Stomach (tissue), 9 donors: ENCODE data around the gene LRRC63. TPM values are rescaled to one million over a fixed set of nuclear protein-coding genes. Genes with fewer than 3 reads are reported as not detected.
"Not testable (repeated sequence)": the region's sequence is repeated elsewhere in the genome, so short reads cannot be mapped to it uniquely, and the experiment has no call there.

ENCODE experiments used
- DNase-seq, 2 donors: peaks; one replicate each; pipeline versions ENCODE4 v3.0.0 to v3.0.0-alpha.2; 2013 to 2019
- H3K27ac ChIP-seq, 5 donors: fragments of 200-600 bp in 4 of 5; sonication (generic) in 4 of 5; one replicate each; pipeline ENCODE4 v1.5.1; 2013 to 2019; ENCODE audit warnings: mild to moderate bottlenecking in 1 of 5, moderate library complexity in 1 of 5
- H3K27me3 ChIP-seq, 3 donors: fragments of 200-600 bp; sonication (generic); one replicate each; pipeline ENCODE4 v1.5.1; 2017 to 2019; ENCODE audit warnings: mixed run types in 1 of 3
- H3K36me3 ChIP-seq, 4 donors: fragments of 200-600 bp; sonication (generic); 1 replicate in 3 of 4; 2 replicates in 1 of 4; pipeline ENCODE4 v1.5.1; 2016 to 2019
- H3K4me1 ChIP-seq, 4 donors: fragments of 200-600 bp; sonication (generic); one replicate each; pipeline ENCODE4 v1.5.1; 2016 to 2019
- H3K4me3 ChIP-seq, 4 donors: fragments of 200-600 bp; sonication (generic) in 3 of 4; one replicate each; pipeline ENCODE4 v1.5.1; 2016 to 2019; ENCODE audit warnings: mild to moderate bottlenecking in 1 of 4
- H3K9me3 ChIP-seq, 4 donors: fragments of 200-600 bp; sonication (generic); one replicate each; pipeline ENCODE4 v1.5.1; 2016 to 2019
- EP300 ChIP-seq: sonication (generic); formaldehyde crosslinking; IDR thresholded peaks from one replicate; pipeline ENCODE4 v1.6.1; 2017; ENCODE audit warnings: antibody characterized with exemption
- POLR2A ChIP-seq, 4 donors: fragments of 450-650 bp; IDR thresholded peaks; one replicate each; pipeline ENCODE4 v1.6.1; 2016; ENCODE audit warnings: antibody characterized with exemption in 4 of 4, control low read depth in 2 of 4, mild to moderate bottlenecking in 1 of 4, moderate library complexity in 1 of 4
- POLR2AphosphoS5 ChIP-seq, 3 donors: sonication (generic); formaldehyde crosslinking; IDR thresholded peaks; one replicate each; pipeline ENCODE4 v1.6.1; 2016; ENCODE audit warnings: antibody characterized with exemption in 3 of 3
- WGBS, 5 donors: extraction: QIAGEN DNeasy Blood & Tissue Kit in 3 of 5; methylation state at CpG; one replicate each; pipeline versions ENCODE4 v1.1.5 to v1.1.7; 2013 to 2018; 5-methylcytosine and 5-hydroxymethylcytosine counted together
- intact Hi-C: fragments of 100-400 bp; cut with DNase I; formaldehyde crosslinking; loops from one replicate; pipeline ENCODE4 v1.15.1; 2023; ENCODE audit warnings: low total_unique reads
- polyA plus RNA-seq, 3 donors: library from polyadenylated mRNA; stranded (reverse); fragments of 200-250 nt; gene quantifications; one replicate each; pipeline ENCODE4 v1.2.3, GENCODE V29; 2013
- total RNA-seq, 5 donors: library from RNA; depleted of rRNA; stranded (reverse); fragments of >200 nt; gene quantifications; one replicate each; pipeline versions ENCODE4 v1.1.0 to v1.2.3, GENCODE V29; 2014 to 2016
- TF ChIP-seq, protein P1 (sequence below), 7 experiments: fragments of 450-650 bp in 4 of 7; fragments of 200-600 bp in 3 of 7; sonication (generic) in 3 of 7; IDR thresholded peaks; one replicate each; pipeline ENCODE4 v1.5.1; 2016 to 2019; ENCODE audit warnings: antibody characterized with exemption in 7 of 7, control low read depth in 2 of 7, mild to moderate bottlenecking in 1 of 7
- donor health status: healthy with polysubstance abuse.
- donor health status: Bipolar disorder and iron deficiency.
- donor health status: healthy.

The LRRC63 gene
- total and polyA plus RNA-seq, 8 donors: 0.73 TPM; not detected in 7

DNA sequence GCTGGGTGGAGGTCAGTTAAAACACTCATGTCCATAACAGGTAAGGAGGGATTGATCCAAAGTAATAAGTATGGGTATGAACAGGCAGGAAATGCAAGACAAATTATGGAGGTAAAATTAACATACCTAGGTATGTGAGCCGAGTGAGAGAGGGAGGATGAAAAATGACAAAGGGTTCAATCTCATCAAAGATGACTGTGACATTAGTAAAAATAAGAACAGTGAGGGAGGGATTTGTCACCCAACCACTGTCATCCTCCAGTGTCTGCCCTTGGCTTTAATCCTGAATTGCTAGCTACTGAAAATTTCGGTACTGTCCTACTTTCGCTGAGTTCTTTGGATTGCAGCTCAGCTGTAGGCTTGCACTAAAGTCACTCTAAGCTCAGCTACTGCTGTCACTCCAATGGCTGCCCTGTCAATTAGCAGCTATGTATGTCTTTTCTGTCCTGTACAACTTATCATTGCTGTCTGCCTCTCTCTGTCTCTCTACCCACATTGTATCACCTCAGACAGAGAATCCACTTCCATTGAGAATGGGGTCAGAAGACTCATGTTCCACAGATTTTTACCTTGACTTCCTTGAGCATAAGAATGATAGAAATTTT lies 62.5 kb downstream of the LRRC63 start:
- Histone ChIP-seq H3K36me3 (no peaks in the 10 kb centered on the region), H3K27me3 (no peaks in the 10 kb centered on the region), H3K4me1 (no peaks in the 10 kb centered on the region), H3K9me3 (no peaks in the 10 kb centered on the region), H3K27ac (no peak overlapping the region), H3K4me3 (no peak overlapping the region)
- intact Hi-C loops: no loop called here
- WGBS, 5 donors: 81 to 91% (median 88%) methylated on average over 3 of the region's 3 CpGs
- TF ChIP-seq, protein P1, sequence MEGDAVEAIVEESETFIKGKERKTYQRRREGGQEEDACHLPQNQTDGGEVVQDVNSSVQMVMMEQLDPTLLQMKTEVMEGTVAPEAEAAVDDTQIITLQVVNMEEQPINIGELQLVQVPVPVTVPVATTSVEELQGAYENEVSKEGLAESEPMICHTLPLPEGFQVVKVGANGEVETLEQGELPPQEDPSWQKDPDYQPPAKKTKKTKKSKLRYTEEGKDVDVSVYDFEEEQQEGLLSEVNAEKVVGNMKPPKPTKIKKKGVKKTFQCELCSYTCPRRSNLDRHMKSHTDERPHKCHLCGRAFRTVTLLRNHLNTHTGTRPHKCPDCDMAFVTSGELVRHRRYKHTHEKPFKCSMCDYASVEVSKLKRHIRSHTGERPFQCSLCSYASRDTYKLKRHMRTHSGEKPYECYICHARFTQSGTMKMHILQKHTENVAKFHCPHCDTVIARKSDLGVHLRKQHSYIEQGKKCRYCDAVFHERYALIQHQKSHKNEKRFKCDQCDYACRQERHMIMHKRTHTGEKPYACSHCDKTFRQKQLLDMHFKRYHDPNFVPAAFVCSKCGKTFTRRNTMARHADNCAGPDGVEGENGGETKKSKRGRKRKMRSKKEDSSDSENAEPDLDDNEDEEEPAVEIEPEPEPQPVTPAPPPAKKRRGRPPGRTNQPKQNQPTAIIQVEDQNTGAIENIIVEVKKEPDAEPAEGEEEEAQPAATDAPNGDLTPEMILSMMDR (IDR thresholded peaks at IDR 0.05): no peak
- TF ChIP-seq EP300: no peak
- TF ChIP-seq POLR2AphosphoS5 (IDR thresholded peaks at IDR 0.05): no peak
- no peak for TF ChIP-seq POLR2A (IDR thresholded peaks at IDR 0.05)
- DNase-seq: no peak

DNA sequence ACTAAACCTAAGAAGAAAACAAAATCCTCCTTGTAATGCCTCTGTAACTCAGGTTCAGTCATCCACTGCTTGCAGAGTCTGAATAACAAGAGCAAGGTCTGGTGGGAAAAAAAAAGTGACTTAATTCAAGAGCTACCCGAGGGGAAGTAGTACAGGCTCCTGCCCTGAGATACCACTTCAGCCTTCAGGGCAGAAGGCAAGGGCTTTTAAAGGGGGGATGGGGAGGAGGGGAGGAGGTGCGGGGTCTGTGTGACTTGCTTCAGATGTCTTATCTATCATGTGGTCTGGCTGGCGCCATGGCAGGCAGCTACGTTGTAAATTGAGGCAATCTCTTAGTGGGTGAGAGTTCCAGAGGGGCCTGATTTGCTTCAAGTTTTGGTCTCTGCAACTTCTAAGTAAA lies 66.7 kb downstream of the LRRC63 start:
- no peak for DNase-seq
- H3K27me3 ChIP-seq: no peaks in the 10 kb centered on the region
- no peaks in the 10 kb centered on the region for H3K36me3 ChIP-seq
- H3K27ac ChIP-seq: no peak overlapping the region
- TF ChIP-seq POLR2A (IDR thresholded peaks at IDR 0.05): no peak
- H3K9me3 ChIP-seq: no peaks in the 10 kb centered on the region
- intact Hi-C loops: no loop called here
- H3K4me1 ChIP-seq: no peaks in the 10 kb centered on the region
- WGBS, 5 donors: 20 to 31% (median 23%) methylated on average over 4 of the region's 4 CpGs
- H3K4me3 ChIP-seq: no peak overlapping the region

DNA sequence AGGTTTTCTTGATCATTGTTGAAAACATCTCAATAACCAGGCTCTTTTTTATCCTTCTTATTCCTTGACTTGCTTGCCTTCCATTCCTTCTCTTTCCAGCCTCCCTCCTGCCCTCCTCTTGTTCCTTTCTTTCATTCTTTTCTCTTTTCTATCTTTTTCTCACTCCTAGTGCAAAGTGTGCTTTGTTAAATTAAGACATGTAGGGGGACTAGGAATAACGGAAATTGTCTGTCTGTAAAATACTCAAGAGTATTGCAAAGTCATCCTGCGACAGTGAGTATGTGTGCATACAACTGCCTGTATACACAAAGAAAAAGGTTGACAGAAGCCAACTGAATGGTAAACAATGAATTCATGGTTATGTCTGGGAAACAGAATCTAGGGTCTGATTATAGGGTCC lies 70.1 kb downstream of the LRRC63 start:
- intact Hi-C loops: no loop called here
- H3K4me1 ChIP-seq: no peaks in the 10 kb centered on the region
- no peaks in the 10 kb centered on the region for H3K9me3 ChIP-seq
- DNase-seq: no peak
- TF ChIP-seq EP300 (no peak), POLR2A (IDR thresholded peaks at IDR 0.05) (no peak), POLR2AphosphoS5 (IDR thresholded peaks at IDR 0.05) (no peak)
- TF ChIP-seq, protein P1 (IDR thresholded peaks at IDR 0.05): no peak
- H3K4me3 ChIP-seq: no peak overlapping the region
- no peak overlapping the region for H3K27ac ChIP-seq
- H3K27me3 ChIP-seq: no peaks in the 10 kb centered on the region
- WGBS, 5 donors: 25 to 45% (median 36%) methylated on average over 2 of the region's 2 CpGs
- H3K36me3 ChIP-seq: no peaks in the 10 kb centered on the region

DNA sequence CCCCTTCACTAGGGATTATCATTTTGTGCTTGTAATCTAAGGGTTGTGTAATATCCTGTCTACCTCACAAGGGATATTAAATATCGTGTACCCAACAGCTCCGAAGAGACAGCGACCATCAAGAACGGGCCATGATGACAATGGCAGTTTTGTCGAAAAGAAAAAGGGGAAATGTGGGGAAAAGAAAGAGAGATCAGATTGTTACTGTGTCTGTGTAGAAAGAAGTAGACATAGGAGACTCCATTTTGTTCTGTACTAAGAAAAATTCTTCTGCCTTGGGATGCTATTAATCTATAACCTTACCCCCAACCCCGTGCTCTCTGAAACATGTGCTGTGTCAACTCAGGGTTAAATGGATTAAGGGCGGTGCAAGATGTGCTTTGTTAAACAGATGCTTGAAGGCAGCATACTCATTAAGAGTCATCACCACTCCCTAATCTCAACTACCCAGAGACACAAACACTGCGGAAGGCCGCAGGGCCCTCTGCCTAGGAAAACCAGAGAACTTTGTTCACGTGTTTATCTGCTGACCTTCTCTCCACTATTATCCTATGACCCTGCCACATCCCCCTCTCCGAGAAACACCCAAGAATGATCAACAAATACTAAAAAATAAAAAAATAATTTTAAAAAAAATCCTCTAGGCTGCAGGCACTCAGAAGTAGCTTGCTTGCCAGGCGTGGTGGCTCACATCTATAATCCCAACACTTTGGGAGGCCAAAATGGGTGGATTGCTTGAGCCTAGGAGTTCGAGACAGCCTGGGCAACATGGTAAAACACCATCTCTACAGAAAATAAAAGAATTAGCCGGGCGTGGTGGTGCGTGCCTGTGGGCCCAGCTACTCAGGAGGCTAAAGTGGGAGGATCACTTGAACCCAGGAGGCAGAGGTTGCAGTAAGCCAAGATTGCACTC lies 72.4 kb downstream of the LRRC63 start:
- not testable (repeated sequence) for DNase-seq
- WGBS, 5 donors: 77 to 82% (median 79%) methylated on average over 16 of the region's 16 CpGs

DNA sequence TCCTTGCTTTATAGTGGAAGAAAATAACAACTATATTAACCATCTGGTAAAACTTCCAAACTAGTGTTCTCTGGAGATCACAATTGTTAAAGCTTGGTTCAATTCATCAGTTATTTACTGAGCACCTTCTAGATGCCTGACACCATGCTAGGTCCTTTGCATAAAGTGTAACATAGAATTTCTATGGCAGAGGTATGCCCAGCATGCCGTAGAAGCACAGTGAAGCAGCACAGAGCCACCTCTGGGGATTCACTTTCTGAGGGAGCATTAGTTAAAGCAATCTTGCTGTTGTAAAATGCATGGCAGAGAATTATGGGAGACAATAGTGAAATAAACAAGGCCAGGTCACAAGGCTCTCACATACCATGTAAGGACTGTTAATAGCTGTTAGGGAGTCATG lies 75.2 kb downstream of the LRRC63 start:
- Histone ChIP-seq H3K9me3 (no peaks in the 10 kb centered on the region), H3K27ac (no peak overlapping the region), H3K36me3 (no peaks in the 10 kb centered on the region), H3K27me3 (no peaks in the 10 kb centered on the region), H3K4me1 (no peaks in the 10 kb centered on the region), H3K4me3 (no peak overlapping the region)
- TF ChIP-seq, protein P1 (IDR thresholded peaks at IDR 0.05): no peak
- TF ChIP-seq POLR2AphosphoS5 (IDR thresholded peaks at IDR 0.05) (no peak), POLR2A (IDR thresholded peaks at IDR 0.05) (no peak), EP300 (no peak)
- 77 to 95% (median 86%) methylated on average over 1 of the region's 1 CpG for WGBS, 5 donors
- intact Hi-C loops: no loop called here
- no peak for DNase-seq

More for the DNA sequence above, 72.4 kb downstream of the LRRC63 start:
- H3K4me1 ChIP-seq, H3K36me3 ChIP-seq, intact Hi-C loops, H3K27ac ChIP-seq, H3K27me3 ChIP-seq, H3K4me3 ChIP-seq, H3K9me3 ChIP-seq: not testable (repeated sequence)
